H4 (cell line): ENCODE measurements around the gene ZC3H12D. TPM values are rescaled to one million over a fixed set of nuclear protein-coding genes. Genes with fewer than 3 reads are reported as not detected.

ENCODE experiments used
- DNase-seq: peaks from one replicate; pipeline ENCODE4 v3.0.0-alpha.2; 2015; ENCODE audit warnings: low spot score
- total RNA-seq: library from RNA; depleted of rRNA; stranded (reverse); fragments of >200 nt; shearing (Covaris generic); gene quantifications from 2 replicates; pipeline ENCODE4 v1.2.3, GENCODE V29; 2014

ZC3H12D gene
- total RNA-seq, 1 experiment from 2014 or later: 0.17 TPM

DNA sequence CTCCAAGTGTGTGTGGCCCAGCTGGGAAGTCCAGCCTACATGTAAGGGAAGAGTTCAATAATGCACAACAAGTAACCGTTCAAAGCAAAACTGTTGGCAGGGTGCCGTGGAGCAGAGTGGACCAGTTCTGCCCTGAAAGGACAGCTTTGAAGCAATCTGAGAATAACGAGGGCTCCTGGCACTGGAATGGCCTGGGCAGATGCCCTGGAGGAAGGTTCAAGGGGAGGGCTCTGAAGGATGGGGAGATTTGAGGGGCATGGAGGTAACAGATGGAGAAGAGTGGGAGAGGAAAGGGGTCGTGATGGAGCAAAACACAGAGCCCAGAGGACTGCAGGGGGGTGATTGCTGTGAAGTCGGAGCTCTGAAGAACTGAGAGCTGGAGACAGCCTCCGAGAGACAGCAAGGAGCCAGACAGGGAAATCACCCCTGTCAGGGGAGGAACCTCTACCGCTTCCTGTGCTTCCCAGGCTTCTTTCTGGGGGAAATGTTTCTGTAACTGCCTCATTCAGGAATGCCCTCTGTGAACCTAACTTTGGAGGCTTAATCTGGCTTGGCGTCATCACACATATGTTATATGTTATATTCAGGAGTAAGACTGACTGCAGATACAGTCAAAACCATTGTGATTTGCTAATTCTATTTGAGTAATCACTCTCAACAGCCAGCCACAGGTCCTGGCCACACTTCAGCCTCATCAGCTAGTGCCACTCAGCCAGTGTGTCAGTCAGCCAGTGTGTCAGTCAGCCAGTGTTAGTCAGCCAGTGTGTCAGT is 41.2 kb downstream of the ZC3H12D start:
- DNase-seq: no peak

DNA sequence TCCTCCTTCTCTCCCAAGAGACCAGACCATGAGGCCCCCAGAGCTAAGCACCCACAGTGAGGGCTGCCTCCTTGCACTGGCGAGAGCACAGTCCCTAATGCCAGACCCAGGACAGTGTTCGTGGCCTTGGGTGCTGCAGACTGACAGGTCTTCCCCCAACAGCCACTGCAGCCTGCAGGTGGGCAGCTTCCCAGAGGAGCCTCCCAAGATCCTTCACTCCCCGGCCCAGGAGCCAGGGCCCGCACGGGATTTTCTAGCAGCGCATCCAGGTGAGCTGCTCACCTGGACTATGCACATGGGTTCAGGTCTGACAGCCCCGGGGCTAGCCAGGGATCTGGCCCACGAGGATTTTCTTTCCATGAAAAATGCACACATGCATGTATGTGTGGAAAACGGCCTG is 43.1 kb downstream of the ZC3H12D start:
- DNase-seq: no peak

DNA sequence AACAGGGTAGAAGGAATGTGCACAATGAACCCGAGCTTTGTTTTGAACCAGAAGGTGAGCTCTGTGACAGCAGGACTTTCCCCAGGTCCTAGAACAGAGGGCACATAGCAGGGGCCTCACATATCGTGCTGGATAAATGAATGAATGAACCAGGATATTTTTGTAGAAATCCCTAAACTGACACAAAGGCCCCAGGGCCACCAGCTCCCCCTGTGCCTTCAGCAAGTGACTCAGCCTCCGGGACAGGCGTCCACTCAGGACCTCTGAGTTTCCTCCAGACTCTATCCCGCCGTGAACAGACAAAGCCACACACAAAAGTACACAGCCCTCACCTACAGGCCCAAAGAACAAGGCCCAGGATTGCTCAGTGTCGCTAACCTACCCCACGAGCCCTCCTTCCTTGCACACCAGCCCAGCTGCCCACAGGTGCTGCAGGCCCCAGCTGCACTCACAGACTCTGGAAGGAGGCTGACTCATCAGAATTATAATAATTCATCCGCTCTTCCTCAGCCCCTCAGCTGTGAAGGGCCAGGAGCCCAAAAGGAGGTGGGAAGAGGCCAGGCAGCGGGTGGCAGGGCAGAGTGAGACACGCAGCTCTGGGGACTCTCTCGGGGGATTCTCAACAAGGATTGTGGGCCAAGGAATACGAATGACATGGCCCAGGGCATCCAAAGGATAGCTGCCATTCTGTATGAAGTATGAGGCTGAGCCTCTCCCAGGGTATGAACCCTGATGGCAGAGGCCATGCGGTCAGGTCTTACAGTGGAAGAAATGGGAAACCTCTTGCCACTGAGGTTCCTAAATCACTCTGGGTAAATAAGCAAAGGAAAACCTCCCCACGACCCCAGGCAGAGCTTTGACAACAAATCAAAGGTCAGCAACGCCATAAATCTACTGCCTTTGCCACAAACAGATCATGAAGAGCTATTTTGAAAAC is 43.8 kb downstream of the ZC3H12D start:
- DNase-seq: no peak

DNA sequence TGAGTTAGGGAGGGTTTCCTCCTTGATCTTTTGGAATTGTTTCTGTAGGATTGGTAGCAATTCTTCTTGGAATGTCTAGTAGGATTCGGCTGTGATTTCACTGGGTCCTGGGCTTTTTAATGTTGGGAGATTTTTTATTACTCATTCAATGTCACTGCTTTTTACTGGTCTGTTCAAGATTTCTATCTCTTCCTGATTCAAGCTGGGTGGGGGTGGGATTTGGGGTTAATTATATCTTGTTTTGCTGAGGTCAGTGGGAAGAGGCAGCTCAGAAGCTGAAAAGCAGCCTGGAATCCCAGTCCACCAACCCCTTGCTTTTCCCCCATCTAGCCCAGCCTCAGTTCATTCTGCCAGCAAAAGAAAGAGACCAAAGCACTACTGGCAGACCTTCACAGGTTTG is 45.2 kb downstream of the ZC3H12D start:
- no peak for DNase-seq

DNA sequence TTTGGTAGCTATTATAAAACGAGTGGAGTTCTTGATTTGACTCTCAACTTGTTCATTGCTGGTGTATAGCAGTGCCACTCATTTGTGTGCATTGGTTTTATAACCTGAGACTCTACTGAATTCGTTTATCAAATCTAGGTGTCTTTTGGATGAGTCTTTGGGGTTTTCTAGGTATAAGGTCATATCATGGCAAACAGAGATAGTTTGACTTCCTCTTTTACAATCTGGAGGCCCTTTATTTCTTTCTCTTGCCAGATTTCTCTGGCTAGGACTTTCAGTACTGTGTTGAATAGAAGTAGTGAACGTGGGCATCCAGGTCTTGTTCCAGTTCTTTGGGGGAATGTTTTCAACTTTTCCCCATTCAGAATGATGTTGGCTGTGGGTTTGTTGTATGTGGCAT is 46.0 kb downstream of the ZC3H12D start:
- no peak for DNase-seq

DNA sequence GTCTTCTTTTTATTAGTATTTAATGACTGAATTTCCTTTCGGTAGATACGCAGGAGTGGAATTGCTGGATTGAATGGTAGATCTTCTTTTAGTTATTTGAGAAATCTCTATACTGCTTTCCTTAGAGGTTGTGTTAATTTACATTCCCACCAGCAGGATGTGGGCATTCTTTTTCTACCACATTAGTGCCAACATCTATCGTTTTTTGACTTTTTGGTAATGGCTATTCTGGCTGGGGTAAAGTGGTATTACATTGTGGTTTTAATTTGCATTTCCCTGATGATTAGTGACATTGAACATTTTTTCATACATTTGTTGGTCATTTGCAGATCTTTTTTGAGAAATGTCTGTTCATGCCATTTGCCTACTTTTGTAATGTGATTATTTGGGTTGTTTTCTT is 47.6 kb downstream of the ZC3H12D start:
- no peak for DNase-seq

DNA sequence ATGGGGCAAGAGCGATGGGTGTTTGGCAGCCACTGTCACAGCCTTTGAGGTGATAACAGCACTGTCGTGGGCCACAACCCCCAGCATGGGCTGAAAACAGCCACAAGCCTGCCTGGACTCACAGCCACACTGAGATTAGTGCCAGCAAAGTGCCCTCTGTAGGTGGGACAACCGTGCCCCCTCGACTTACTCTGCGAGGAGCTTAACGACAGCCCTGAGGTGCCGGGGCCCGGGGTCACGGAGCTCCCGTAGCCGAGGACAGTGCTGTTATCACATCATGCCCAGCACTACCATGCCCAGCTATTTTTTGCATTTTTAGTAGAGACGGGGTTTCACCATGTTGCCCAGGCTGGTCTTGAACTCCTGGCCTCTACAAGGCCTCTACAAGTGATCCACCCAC is 48.2 kb downstream of the ZC3H12D start:
- no peak for DNase-seq

DNA sequence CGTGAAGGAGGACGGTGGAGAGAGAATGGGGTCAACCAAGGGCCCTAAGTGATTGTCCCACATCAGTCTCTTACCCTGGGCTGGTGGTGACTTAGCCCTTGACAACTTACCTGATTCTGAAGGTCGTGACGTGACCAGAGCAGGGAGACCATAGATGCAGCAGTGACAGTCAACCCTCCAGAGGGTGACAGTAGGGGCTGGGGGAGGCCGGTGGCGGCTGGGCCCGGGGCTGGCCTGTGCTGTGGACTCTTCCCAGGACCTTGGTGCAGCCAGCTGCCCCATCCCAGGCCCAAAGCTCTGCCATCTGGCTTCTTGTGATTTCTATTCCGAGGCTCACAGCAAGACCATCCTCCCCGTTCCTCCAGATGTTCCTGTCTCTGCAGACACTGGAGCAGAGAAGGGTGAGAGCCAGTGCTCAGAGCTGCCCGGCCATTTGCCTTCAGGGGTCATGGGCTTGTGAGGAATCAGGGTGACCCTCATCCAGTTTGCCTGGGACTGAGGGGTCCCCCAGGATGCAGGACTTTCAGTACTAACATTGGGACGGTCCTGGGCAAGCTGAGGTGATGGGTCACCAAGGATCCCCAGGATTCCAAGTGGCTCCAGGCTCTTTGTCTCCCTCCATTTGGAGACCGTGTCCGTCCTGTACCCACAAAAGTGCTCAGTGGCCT is 48.8 kb downstream of the ZC3H12D start:
- no peak for DNase-seq

DNA sequence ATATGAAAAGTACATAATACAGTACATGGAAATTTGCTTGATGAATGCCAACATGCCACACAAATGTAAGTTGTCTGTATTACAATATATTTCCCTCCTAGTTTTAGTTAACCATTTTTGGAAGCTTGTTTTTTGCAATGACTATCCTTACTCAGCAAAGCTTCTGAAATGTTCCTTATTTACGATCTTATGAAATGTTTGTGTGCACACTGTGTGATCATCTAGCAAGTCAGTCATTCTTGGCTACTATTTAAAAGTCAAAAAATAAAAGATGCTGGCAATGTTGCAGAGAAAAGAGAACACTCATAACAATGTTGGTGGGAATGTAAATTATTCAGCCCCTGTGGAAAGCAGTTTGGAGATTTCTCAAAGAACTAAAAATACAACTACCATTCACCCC is 50.9 kb downstream of the ZC3H12D start:
- no peak for DNase-seq

DNA sequence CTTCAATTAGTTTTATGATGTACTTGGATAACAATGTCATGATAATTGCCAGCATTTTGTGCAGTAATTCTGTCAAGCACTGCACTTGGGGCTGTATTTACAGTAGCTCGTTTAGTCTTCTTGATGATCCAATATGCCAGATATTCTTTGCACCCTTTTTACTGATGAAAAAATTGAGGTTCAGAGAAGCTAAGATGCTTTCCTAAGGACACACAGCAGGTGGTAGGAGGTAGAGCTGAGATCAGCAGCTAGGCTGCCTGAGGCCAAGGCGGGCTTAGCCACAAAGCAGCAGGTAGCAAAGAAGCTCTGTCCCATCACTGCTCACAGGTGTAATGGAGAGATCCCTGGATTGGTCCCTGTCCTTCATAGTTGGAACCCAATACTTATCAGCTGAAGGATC is 51.4 kb downstream of the ZC3H12D start:
- no peak for DNase-seq

DNA sequence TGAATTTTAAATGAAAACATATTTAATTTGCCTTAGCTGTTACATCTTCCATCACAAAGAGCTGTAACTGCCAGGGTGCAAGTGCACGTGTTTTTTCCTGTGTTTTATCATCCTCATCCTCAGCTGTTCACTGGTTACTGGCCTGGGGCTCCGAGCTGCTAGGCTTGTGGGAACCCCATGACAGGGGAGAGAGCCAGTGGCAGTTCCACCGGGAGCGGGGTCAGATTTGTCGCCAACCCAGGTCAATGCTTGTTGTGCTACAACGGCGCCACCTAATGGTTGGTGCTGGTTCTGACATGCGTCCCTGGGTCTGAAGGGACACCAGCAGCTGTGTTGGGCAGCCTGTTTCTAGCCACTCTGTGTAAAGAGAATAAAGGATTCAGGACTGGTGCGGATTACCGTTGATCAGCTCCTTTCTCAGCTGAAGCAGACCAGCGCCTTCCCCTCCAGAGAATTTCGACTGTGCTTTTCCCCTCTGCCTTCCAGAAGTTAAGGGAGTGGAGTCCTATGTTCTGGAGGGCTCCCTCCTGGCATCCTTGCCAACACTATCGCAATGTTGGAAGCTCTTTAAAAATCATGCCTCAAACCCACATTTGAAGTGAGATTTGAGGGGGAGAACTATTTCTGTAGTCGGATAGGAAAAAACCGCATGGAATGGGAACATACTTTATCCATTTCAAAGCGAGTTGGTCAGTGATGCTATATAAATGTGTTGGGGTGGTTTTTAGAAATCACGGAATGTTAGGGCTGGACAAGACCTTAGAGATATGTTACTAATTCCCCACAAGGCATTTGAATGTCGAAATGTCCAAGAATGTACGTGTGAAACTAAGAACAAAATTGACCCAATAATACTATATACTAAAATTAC is 52.7 kb downstream of the ZC3H12D start:
- peak; percentile 76 for DNase-seq

DNA sequence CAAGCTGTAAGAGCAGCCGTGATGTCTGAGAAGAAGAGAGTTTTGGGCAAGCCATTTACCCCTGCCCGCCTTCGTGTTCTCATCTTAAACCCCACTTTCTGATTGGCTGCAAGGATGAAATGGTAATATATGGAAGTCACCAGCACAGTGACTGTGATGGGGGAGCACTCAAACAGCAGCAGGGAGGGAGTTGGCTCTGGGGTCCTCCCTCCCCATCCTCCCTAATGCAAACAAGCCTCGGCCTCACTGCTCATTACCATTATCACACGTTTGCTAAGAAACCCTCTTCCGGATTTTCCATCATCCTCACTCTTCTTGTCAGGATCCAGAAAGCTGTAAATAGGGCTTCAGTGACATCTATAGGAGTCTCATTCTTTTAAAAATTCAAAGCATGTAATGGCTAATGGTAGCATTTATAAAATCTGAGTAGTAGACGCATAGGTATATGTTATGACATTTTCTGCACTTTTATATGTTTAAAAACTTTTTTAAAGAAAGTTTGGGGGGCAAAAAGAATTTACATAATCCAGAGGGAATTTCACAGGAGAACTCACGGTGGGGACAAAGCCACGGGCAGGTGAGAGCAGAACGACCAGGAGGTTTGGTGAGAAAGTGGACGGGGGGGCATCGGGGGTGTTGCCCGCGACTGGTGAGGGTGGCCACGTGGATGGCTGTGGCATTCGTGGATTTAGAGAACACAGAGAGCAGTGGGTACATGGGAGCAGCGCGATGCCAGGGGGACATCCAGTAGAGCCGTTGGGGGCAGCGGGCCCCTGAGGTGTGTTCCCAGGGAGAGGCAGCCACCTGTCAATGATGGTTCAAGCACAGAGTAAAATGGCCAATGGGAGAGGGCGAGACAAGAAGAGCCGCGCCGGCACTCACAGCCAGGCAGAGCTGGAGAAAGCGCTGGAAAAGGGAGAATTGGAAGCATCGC is 55.1 kb downstream of the ZC3H12D start:
- DNase-seq: no peak

DNA sequence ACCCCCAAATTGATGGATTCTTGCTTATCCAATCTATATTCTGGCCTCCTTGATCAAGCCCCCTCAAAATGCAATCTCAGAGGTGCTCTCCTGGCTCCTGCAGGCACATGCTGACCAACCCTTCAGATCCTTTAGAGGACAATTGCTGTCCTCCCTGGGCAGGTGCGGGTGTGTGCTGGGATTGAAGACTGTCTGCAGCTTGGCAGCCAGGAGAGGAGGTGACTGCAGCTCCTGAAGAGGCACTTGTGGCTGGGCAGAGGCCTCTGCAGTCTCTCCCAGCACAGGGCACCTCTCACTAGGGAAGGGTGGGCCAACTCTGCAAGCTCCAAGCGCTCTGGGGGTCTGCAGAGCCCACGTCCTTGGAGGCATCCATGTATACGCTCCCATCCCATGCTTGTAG is 56.2 kb downstream of the ZC3H12D start:
- DNase-seq: no peak

DNA sequence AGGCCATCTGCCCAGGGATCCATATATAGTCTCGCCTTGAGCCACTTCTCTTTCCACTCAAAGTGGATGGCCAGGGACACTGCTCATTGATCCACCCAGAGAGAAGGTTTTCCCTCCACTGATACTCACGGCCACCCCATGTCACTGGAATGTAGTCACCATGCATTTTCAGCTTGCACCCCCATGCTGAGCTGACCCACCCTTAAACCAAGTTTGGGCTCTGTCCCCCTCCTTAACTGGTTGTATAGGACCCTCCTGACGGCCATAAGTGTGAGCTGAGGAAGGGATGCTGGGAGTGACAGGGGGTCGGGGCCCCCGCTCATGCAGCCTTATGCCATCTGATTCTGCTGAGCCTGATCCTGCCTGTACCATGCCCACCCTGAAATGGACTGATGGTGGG is 59.1 kb downstream of the ZC3H12D start:
- no peak for DNase-seq

DNA sequence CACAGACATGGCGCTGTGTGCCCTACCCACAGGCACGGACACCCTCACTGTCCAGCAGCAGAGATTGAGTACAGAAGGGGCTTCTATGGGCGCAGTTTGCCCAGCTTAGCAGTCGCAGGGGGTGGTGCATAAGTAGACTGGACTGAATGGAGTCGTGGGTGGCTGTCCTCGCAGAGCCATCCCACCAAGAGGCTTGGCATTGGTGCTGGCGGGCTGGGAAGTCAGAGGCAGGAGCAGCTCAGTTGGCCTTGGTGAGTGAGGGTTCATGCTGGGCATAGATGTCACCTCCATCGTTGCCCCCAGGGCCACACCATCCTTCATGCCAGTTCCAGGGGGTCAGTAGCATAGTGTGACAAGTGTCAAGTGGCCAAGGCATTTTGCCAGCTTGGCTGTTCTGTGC is 59.6 kb downstream of the ZC3H12D start:
- DNase-seq: no peak

DNA sequence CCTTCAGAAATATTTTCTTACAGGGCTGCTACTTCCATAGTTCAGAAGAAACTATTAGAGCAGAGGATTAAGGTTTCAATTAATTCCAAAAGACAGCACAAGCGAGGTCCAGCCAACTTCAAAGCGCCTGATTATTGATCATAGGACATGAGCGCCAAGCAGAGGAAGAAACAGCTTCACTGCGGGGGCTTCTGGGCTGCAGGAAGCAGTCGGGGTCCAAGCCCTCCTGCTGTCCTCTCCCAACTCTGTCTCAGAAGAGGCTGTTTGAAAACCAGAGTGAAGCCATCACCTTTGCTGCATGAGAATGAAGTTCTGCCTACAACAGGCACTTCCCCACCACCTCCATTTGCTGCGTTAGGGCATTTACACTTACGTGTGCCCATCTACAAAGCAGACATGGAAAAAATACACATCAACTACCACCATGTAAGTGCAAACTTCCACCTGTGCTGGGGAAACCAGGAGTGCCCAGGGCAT is 60.8 kb downstream of the ZC3H12D start:
- no peak for DNase-seq

DNA sequence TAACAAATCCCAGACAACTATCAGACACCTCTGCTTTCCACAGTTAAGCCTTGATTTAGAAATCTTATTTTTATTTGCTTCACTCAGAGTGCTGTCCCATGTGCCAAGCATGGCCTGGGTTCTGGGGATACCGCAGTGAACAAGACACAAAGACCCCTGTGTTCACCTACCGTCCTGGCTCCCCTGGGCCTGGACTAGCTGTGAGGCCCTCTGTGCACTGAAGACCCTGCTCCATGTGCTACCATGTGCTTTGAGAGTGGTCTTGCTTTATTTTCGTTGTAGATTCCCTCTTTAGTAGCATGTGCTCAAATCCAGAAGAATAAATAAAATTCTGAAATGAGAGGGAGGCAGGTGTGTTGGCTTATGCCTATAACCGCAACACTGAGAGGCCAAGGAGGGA is 62.2 kb downstream of the ZC3H12D start:
- no peak for DNase-seq

DNA sequence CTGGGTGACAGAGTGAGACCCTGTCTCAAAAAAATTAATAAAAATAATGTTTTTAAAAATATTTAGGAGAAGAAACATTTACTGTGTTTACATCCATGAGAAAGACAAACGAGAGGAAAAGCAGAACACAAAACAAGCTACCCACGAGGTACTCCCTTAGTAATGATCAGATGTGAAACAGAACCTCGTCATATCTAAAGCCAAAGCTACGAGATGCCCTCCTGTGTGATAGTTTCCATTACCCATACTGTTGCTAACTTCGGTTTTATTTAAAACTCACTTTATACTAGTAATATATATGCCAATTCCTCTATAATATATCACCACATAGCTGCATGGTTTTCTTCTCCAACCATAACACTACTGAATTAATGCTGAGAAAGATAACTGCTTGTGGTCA is 63.7 kb downstream of the ZC3H12D start:
- no peak for DNase-seq

DNA sequence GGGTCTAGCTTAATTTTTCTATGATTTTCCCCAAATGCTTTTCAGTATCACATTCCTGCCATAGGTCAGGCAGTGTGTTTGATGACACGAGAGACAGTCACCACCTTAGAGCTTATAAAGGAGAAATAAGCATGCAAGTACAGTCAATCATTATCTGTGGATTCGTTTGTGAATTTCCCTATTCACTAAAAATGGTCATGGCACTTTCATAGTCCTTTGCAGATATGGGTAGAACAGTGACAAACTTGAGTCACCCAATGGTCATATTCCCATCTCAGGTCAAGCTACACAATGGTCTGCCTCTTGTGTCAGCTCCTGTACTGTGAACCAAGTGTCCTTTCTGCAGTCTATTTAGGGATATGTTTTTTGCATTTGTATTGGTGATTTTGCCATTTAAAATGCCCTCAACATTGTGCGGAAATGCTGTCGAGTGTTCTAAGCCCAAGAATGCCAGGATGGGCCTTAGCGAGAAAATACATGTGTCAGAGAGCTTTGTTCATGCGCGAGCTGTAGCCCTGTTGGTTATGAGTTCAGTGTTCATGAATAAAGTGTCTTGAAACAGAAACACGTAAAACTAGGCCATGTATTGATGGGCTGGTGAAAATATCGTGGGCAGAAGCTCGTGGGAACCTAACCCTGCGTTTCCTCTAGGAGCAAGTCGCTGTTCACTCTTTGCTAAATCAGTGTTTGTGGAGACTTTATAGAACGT is 65.0 kb downstream of the ZC3H12D start:
- no peak for DNase-seq

DNA sequence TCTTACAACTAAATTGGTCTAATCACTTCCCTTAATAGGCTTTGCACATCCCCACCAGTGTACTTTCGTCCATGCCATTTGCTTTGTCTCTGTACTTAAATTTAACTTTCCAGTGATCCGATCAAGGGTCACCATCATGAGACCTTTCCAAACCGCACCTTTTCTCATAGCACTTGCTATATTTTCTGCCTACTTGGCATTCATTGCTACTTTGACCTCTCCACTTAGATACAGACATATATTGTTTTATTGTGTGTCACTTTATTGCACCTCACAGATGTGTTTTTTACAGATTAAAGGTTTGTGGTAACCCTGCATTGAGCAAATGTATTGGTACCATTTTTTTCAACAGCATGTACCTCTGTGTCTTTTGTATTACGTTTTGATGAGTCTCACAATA is 70.0 kb downstream of the ZC3H12D start:
- no peak for DNase-seq
